ENCODE measurements around the gene KRT81.

The KRT81 gene

GRCh38 chr12:52291267-52291935 is at the start of gene KRT81:
Gene KRT81, minus strand, starts transcription at chr12:52291534. Its CDS starts 69 bp downstream, at chr12:52291465.
- H3K9me3 ChIP-seq (ENCODE audit: control insufficient read depth, insufficient read depth, low read length) = no peaks in the 10 kb centered on the region
- no peak within 1 kb of the TSS for H3K9ac ChIP-seq (ENCODE audit: low read depth, low read length)
- no peaks in the 10 kb centered on the region for H3K36me3 ChIP-seq (ENCODE audit: insufficient read depth, low read length)
- no peaks in the 10 kb centered on the region for H3K4me1 ChIP-seq (ENCODE audit: insufficient read depth, low read length)

GRCh38 chr12:52338241-52338960 is 47.1 kb upstream of the KRT81 start:
- Histone ChIP-seq H3K9ac (ENCODE audit: low read depth, low read length) (no peak overlapping the region), H3K9me3 (ENCODE audit: control insufficient read depth, insufficient read depth, low read length) (no peaks in the 10 kb centered on the region), H3K36me3 (ENCODE audit: insufficient read depth, low read length) (no peaks in the 10 kb centered on the region), H3K4me1 (ENCODE audit: insufficient read depth, low read length) (no peaks in the 10 kb centered on the region)

- no peaks in the 10 kb centered on the region for H3K9me3 ChIP-seq (ENCODE audit: control insufficient read depth, insufficient read depth, low read length)
- H3K4me1 ChIP-seq (ENCODE audit: insufficient read depth, low read length) = no peaks in the 10 kb centered on the region
- H3K36me3 ChIP-seq (ENCODE audit: insufficient read depth, low read length) = no peaks in the 10 kb centered on the region
- no peak overlapping the region for H3K9ac ChIP-seq (ENCODE audit: low read depth, low read length)
These were observed 45.7 kb upstream of the KRT81 start for GRCh38 chr12:52337054-52337453.

- Histone ChIP-seq H3K9ac (ENCODE audit: low read depth, low read length) (no peak overlapping the region), H3K36me3 (ENCODE audit: insufficient read depth, low read length) (no peaks in the 10 kb centered on the region), H3K4me1 (ENCODE audit: insufficient read depth, low read length) (no peaks in the 10 kb centered on the region), H3K9me3 (ENCODE audit: control insufficient read depth, insufficient read depth, low read length) (no peaks in the 10 kb centered on the region)
These were observed 45.3 kb upstream of the KRT81 start for GRCh38 chr12:52336641-52337040.

GRCh38 chr12:52335598-52336262 is 44.4 kb upstream of the KRT81 start:
- H3K4me1 ChIP-seq (ENCODE audit: insufficient read depth, low read length) = no peaks in the 10 kb centered on the region
- no peaks in the 10 kb centered on the region for H3K9me3 ChIP-seq (ENCODE audit: control insufficient read depth, insufficient read depth, low read length)
- no peaks in the 10 kb centered on the region for H3K36me3 ChIP-seq (ENCODE audit: insufficient read depth, low read length)
- H3K9ac ChIP-seq (ENCODE audit: low read depth, low read length) = no peak overlapping the region

GRCh38 chr12:52334185-52334584 is 42.9 kb upstream of the KRT81 start:
- no peak overlapping the region for H3K9ac ChIP-seq (ENCODE audit: low read depth, low read length)
- H3K9me3 ChIP-seq (ENCODE audit: control insufficient read depth, insufficient read depth, low read length) = no peaks in the 10 kb centered on the region
- no peaks in the 10 kb centered on the region for H3K36me3 ChIP-seq (ENCODE audit: insufficient read depth, low read length)
- no peaks in the 10 kb centered on the region for H3K4me1 ChIP-seq (ENCODE audit: insufficient read depth, low read length)

GRCh38 chr12:52333321-52333720 is 42.0 kb upstream of the KRT81 start:
- H3K9ac ChIP-seq (ENCODE audit: low read depth, low read length) = no peak overlapping the region
- no peaks in the 10 kb centered on the region for H3K9me3 ChIP-seq (ENCODE audit: control insufficient read depth, insufficient read depth, low read length)
- no peaks in the 10 kb centered on the region for H3K4me1 ChIP-seq (ENCODE audit: insufficient read depth, low read length)
- H3K36me3 ChIP-seq (ENCODE audit: insufficient read depth, low read length) = no peaks in the 10 kb centered on the region

GRCh38 chr12:52332381-52332780 is 41.0 kb upstream of the KRT81 start:
- no peaks in the 10 kb centered on the region for H3K36me3 ChIP-seq (ENCODE audit: insufficient read depth, low read length)
- no peak overlapping the region for H3K9ac ChIP-seq (ENCODE audit: low read depth, low read length)
- H3K4me1 ChIP-seq (ENCODE audit: insufficient read depth, low read length) = no peaks in the 10 kb centered on the region
- no peaks in the 10 kb centered on the region for H3K9me3 ChIP-seq (ENCODE audit: control insufficient read depth, insufficient read depth, low read length)

GRCh38 chr12:52331833-52332232 is 40.5 kb upstream of the KRT81 start:
- H3K36me3 ChIP-seq (ENCODE audit: insufficient read depth, low read length) = no peaks in the 10 kb centered on the region

GRCh38 chr12:52331039-52331438 is 39.7 kb upstream of the KRT81 start:
- Histone ChIP-seq H3K9ac (ENCODE audit: low read depth, low read length) (no peak overlapping the region), H3K36me3 (ENCODE audit: insufficient read depth, low read length) (no peaks in the 10 kb centered on the region), H3K9me3 (ENCODE audit: control insufficient read depth, insufficient read depth, low read length) (no peaks in the 10 kb centered on the region), H3K4me1 (ENCODE audit: insufficient read depth, low read length) (no peaks in the 10 kb centered on the region)

More at GRCh38 chr12:52331833-52332232, 40.5 kb upstream of the KRT81 start:
- Histone ChIP-seq H3K9ac (ENCODE audit: low read depth, low read length) (no peak overlapping the region), H3K9me3 (ENCODE audit: control insufficient read depth, insufficient read depth, low read length) (no peaks in the 10 kb centered on the region), H3K4me1 (ENCODE audit: insufficient read depth, low read length) (no peaks in the 10 kb centered on the region)

- Histone ChIP-seq H3K4me1 (ENCODE audit: insufficient read depth, low read length) (no peaks in the 10 kb centered on the region), H3K36me3 (ENCODE audit: insufficient read depth, low read length) (no peaks in the 10 kb centered on the region), H3K9me3 (ENCODE audit: control insufficient read depth, insufficient read depth, low read length) (no peaks in the 10 kb centered on the region), H3K9ac (ENCODE audit: low read depth, low read length) (no peak overlapping the region)
These were observed 36.6 kb upstream of the KRT81 start for GRCh38 chr12:52327830-52328500.

- H3K36me3 ChIP-seq (ENCODE audit: insufficient read depth, low read length) = no peaks in the 10 kb centered on the region
- H3K9ac ChIP-seq (ENCODE audit: low read depth, low read length) = no peak overlapping the region
- no peaks in the 10 kb centered on the region for H3K4me1 ChIP-seq (ENCODE audit: insufficient read depth, low read length)
- no peaks in the 10 kb centered on the region for H3K9me3 ChIP-seq (ENCODE audit: control insufficient read depth, insufficient read depth, low read length)
These were observed 35.9 kb upstream of the KRT81 start for GRCh38 chr12:52327052-52327829.

GRCh38 chr12:52324153-52324444 is 32.8 kb upstream of the KRT81 start:
- Histone ChIP-seq H3K9ac (ENCODE audit: low read depth, low read length) (no peak overlapping the region), H3K9me3 (ENCODE audit: control insufficient read depth, insufficient read depth, low read length) (no peaks in the 10 kb centered on the region)

More at GRCh38 chr12:52324153-52324444, 32.8 kb upstream of the KRT81 start:
- Histone ChIP-seq H3K36me3 (ENCODE audit: insufficient read depth, low read length) (no peaks in the 10 kb centered on the region), H3K4me1 (ENCODE audit: insufficient read depth, low read length) (no peaks in the 10 kb centered on the region)

Data from ES-I3 (cell line).